Fibroblast of villous mesenchyme (primary cell): ENCODE results near the gene UBASH3B. TPM values are rescaled to one million over a fixed set of nuclear protein-coding genes. Genes with fewer than 3 reads are reported as not detected.
A peak's percentile ranks its signal among the peaks of the same experiment; 100 is the strongest.

Experiments used
- DNase-seq: peaks from one replicate; pipeline ENCODE4 v3.0.0-alpha.2; 2010; ENCODE audit warnings: low read depth
- H3K4me3 ChIP-seq: 2 replicates; pipeline ENCODE4 v1.5.1; 2011; ENCODE audit warnings: low read depth, mild to moderate bottlenecking, low read length
- total RNA-seq: library from RNA; depleted of rRNA; stranded (reverse); fragments of >200 nt; gene quantifications from 2 replicates; pipeline ENCODE4 v1.2.3, GENCODE V29; 2012
- TF ChIP-seq, protein P1 (sequence below): IDR thresholded peaks from 2 replicates; pipeline ENCODE4 v1.5.1; 2012; ENCODE audit warnings: low read depth, mild to moderate bottlenecking, low read length; ENCODE audit not compliant: insufficient read depth

The UBASH3B gene
- total RNA-seq, 1 donor: 30.7 TPM

DNA sequence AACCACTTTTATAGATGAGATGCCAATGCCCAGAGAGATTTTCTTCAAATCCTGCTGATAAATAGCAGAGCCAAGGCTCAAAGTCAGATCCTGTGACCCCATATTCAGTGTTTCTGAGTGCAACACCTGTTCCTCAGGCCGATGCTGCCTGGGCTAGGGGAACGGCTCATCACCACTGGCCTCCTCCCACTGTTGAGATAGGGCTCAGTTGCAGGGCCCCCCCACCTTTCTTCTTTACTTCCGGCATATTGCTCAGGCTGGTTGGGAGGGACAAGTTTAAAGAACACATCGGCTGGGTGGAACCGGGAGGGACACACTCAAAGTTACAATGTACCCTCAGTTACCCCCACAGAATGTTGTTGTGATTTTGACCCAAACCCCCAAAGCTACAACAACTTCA is 94.5 kb downstream of the UBASH3B start:
- H3K4me3 ChIP-seq: no peak overlapping the region
- TF ChIP-seq, protein P1, sequence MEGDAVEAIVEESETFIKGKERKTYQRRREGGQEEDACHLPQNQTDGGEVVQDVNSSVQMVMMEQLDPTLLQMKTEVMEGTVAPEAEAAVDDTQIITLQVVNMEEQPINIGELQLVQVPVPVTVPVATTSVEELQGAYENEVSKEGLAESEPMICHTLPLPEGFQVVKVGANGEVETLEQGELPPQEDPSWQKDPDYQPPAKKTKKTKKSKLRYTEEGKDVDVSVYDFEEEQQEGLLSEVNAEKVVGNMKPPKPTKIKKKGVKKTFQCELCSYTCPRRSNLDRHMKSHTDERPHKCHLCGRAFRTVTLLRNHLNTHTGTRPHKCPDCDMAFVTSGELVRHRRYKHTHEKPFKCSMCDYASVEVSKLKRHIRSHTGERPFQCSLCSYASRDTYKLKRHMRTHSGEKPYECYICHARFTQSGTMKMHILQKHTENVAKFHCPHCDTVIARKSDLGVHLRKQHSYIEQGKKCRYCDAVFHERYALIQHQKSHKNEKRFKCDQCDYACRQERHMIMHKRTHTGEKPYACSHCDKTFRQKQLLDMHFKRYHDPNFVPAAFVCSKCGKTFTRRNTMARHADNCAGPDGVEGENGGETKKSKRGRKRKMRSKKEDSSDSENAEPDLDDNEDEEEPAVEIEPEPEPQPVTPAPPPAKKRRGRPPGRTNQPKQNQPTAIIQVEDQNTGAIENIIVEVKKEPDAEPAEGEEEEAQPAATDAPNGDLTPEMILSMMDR: no peak
- no peak for DNase-seq

DNA sequence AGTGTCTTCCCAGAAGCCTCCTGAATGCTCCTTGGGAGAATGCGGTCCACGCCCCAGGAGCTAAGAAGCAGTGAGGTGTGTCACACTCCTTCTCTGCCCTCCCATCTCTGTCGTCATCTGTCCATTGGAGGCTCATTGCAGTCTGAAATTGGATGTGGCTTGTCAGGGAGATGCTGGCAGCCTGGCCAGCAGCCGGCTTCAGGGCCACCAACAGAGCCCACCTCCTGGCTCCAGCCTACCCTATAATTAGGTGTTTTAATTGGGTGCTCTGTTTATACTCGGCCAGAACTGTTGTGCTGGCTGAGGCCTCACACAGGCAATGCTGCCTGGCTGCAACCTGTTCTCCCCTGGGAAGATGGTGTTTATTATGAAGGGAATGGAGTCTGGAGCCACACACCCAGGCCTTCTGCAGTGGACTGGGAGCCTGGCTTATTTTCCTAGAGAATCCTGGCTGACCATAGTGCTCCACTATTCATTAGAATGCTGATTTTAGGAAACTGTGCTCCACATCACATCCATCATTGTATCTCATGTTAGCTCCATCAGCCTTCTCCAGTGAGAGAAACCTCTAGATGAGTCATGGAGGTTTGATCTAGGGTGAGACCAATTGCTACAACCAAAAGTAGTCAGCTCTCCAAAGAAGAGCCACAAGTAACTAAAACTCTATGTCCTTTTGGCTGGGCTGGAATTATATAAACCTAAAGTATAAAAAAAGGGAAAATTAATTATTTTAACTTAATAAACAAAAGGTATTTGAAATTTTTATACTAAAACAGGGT is 96.0 kb downstream of the UBASH3B start:
- TF ChIP-seq, protein P1: no peak
- H3K4me3 ChIP-seq: no peak overlapping the region
- no peak for DNase-seq

DNA sequence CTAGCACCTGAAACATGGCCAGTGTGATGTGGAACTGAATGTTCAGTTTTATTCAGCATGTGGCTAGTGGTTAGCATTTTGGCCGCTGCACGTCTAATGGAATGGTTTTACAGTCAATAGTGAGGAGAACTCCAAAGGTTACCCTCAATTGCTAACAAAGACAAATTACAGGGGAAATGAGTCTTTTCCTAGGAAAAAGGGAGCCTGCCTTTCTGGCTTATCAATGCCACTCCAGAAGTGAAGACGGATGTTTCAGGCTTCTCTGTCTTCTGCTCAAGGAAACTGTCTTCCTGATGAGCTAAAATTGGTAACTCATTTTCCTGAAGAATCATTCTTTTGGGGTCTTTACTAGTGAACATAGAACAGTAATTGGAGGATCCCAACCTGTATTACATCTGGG is 98.5 kb downstream of the UBASH3B start:
- H3K4me3 ChIP-seq: no peak overlapping the region
- TF ChIP-seq, protein P1: no peak
- DNase-seq: no peak

DNA sequence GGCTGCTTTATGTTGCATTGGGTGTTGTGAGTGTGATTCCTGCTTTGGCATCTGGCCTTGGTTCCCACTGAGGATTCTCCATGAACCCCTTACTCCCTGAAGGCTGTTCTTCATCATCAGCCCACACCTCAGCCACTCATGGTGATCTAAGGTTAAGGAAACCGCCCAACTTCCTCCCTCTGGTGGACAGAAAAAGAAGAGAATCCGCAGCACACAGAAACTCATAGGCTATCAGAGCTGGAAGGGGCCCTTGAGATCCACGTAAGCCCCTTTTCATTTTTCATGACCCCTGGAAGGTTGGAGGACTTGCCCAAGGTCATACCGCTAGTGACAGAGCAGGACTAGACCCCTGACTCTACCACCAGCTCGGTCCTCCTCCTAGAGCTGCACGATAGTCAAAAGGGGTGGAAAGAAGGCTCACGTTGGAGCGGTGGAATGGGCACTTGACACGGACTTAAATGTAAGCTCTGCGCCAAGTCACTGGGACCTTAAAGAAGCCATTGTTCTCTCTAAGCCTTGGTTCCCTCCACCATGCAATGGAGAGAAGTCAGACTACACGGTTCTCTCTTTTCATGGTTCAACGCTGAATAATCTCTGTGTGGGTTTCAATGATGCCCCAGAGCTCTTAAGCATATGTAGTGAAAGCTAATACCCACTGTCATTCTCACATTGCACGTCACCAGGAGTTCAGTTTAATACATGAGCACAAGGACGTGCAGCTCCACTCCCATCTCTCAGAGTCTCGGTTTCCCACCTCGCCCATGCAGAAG is 99.2 kb downstream of the UBASH3B start:
- TF ChIP-seq, protein P1: peak; percentile 72
- H3K4me3 ChIP-seq: no peak overlapping the region
- peak; percentile 49 for DNase-seq

DNA sequence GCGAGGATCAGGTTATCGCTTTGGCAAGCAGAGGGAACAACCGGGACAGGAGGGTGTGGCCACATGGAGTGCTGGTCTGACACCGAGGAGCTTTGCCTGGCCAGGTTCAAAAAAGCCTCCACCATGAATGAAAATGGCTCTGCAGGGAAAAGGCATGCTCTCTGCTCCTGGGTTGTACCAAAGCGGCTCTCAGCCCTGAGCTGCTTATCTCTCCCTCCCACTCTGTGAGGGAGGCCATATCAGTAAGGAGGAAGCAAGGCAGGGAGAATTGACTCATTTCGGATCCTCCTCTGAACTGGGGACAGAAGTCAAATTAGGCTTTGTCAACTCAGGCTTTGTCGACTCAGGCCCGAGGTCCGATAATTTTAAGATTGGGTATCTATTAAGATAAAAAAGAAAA is 99.9 kb downstream of the UBASH3B start:
- DNase-seq: no peak
- no peak overlapping the region for H3K4me3 ChIP-seq
- TF ChIP-seq, protein P1: no peak

DNA sequence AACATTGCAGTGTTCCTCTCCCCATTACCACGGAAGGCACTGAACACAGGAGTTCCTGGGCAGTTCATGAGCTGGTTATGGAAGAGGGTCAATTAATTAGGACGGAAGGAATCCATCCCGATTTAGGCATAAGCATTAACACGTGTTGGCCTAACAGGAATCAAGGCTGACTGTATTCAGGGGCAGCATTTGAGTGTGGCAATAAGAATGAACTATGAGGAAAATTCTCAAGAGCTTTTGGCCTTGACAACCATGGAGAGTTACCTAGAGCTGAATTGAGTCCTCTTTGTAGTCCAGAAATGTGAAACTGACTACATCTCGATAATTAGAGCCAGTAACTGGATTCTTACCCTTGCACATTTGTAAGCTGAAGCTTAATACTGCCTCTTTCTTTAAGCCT is 100.4 kb downstream of the UBASH3B start:
- H3K4me3 ChIP-seq: no peak overlapping the region
- TF ChIP-seq, protein P1: no peak
- DNase-seq: no peak

DNA sequence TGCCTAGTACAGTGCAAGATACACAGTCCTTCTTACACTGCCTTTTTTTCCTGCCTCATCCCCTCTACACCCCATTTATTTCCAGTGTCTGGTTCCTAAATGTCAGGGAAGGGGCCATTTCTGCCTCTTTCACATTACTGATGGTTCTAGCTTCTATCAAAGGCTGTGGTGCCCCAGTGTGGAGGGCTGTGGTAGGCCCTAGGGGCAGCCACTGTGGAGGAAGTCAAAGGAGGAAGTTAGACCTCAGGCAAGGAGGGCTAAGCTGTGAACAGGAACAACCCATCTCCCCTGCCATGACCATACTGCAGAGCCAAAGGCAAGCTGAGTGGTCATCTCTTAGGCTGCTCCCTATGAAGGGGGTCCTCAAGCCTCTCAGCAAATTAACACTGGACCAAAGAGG is 100.9 kb downstream of the UBASH3B start:
- TF ChIP-seq, protein P1: peak; percentile 16
- H3K4me3 ChIP-seq: no peak overlapping the region
- no peak for DNase-seq
